ENCODE results near the gene SLC16A1.
"Not testable (repeated sequence)": the region's sequence is repeated elsewhere in the genome, so short reads cannot be mapped to it uniquely, and the experiment has no call there.

Gene SLC16A1, protein sequence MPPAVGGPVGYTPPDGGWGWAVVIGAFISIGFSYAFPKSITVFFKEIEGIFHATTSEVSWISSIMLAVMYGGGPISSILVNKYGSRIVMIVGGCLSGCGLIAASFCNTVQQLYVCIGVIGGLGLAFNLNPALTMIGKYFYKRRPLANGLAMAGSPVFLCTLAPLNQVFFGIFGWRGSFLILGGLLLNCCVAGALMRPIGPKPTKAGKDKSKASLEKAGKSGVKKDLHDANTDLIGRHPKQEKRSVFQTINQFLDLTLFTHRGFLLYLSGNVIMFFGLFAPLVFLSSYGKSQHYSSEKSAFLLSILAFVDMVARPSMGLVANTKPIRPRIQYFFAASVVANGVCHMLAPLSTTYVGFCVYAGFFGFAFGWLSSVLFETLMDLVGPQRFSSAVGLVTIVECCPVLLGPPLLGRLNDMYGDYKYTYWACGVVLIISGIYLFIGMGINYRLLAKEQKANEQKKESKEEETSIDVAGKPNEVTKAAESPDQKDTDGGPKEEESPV

DNA sequence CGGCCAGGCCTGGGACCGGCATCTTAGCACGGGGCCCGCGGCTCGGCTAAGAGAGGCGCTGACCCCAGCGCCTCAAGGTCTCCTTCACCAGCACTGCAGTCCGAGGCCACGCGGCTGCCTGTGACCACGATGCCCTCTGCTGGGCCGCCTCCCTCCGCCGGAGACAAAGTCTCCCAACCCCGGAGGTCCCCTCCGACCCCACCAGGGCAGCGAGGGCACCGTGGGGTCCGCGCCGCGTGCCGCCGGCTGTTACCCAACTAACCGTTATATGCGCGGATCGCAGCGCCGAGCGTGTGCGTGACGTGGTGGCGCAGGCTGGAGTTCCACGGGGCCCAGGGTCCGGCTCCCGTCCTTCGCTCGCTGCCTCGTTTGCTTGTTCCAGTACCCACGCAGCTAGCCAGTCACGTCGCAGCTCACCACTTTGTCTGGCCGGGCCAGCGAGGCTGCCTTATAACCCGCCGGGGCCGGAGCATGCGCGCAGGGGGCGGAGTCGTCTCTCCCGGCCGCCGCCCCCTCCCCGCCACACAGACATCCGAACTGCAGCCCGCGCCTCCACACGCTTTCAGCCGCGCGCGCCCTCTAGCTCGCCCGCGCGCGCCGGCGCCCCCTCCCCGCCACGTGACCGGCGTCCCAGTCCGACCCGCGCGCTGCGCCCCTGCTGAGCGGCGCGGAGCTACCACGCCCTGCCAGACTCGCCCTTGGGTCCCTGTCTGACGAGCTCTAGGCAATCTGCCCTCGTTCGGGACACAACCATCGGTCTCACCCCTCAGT is at the start of gene SLC16A1:
TSS of gene SLC16A1 (minus strand) at position 424 of the 771 bp plus-strand sequence. CDS start 26,888 bp downstream, outside the sequence.
- Mint-ChIP-seq H3K27ac (peak within 1 kb of the TSS; percentile 90), H3K9me3 (peaks cover 1% of the 10 kb centered on the region), H3K4me3 (peak within 1 kb of the TSS; percentile 100), H3K27me3 (no peaks in the 10 kb centered on the region), H3K36me3 (peaks cover 9% of the 10 kb centered on the region), H3K4me1 (peaks cover 26% of the 10 kb centered on the region)
- peak; percentile 85 to 87 for DNase-seq (ENCODE audit: low spot score in 2 of 2)
- peak; percentile 76 for ATAC-seq (ENCODE audit: low read depth)

DNA sequence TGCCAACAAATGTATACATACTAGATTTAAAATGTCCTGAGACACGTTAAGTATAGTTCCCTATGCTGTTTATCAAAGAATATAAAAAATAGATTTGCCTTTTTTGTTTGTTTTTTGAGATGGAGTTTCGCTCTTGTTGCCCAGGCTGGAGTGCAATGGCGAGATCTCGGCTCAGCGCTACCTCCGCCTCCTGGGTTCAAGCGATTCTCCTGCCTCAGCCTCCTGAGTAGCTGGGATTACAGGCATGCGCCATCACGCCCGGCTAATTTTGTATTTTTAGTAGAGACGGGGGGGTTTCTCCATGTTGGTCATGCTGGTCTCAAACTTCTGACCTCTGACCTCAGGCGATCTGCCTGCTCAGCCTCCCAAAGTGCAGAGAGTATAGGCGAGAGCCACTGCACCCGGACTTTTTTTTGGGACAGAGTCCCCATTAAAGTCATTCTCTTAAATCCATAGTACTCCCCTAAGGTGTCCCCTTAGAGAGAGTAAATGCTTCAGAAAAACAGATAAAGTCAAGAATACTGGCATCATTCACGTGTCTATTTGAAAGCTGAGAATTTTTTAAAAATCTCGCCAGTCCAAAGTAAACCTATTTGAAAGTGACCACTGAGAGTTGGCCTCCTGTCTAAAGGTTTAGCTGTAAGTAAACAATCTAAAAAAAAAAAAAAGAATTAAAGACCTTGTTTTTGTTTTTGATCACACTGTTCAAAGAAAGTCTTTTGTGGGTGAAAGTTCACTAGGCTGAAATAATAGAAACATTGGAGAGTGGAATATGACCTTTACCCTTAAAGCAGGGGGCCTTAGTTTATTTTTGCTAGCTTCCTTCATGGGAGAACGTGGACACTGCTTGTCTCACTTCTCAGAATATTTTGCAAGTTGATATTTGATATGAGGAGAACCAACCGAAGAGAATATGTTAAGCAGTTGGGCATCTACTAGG is 48.0 kb upstream of the SLC16A1 start:
- Mint-ChIP-seq H3K36me3 (peaks cover 21% of the 10 kb centered on the region), H3K27ac (no peak overlapping the region), H3K4me3 (no peak overlapping the region), H3K4me1 (no peaks in the 10 kb centered on the region), H3K27me3 (no peaks in the 10 kb centered on the region), H3K9me3 (no peaks in the 10 kb centered on the region)
- ATAC-seq (ENCODE audit: low read depth), result no peak
- DNase-seq (ENCODE audit: low spot score in 2 of 2), result no peak

DNA sequence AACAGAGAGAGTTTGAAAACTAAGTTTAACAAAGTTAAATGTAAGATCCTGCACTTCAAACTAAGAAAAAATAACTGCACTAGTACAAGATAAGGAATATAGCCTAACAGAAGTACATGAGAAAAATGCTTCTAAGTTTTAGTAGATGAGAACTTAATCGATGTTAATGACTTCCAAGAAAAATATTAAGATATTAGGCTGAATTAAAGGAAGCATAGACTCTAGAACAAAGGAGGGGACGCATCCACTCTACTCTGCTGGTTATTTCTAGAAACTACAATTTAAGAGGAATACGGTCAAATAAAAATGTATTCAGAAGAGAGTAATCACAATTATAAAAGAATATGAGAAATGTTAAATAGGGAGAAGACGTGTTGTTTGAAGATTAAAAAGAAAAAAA is 46.3 kb upstream of the SLC16A1 start:
- Mint-ChIP-seq H3K36me3 (peaks cover 22% of the 10 kb centered on the region), H3K27ac (no peak overlapping the region), H3K4me1 (no peaks in the 10 kb centered on the region), H3K27me3 (no peaks in the 10 kb centered on the region), H3K4me3 (no peak overlapping the region), H3K9me3 (no peaks in the 10 kb centered on the region)
- ATAC-seq (ENCODE audit: low read depth) (no peak), DNase-seq (ENCODE audit: low spot score in 2 of 2) (no peak)

DNA sequence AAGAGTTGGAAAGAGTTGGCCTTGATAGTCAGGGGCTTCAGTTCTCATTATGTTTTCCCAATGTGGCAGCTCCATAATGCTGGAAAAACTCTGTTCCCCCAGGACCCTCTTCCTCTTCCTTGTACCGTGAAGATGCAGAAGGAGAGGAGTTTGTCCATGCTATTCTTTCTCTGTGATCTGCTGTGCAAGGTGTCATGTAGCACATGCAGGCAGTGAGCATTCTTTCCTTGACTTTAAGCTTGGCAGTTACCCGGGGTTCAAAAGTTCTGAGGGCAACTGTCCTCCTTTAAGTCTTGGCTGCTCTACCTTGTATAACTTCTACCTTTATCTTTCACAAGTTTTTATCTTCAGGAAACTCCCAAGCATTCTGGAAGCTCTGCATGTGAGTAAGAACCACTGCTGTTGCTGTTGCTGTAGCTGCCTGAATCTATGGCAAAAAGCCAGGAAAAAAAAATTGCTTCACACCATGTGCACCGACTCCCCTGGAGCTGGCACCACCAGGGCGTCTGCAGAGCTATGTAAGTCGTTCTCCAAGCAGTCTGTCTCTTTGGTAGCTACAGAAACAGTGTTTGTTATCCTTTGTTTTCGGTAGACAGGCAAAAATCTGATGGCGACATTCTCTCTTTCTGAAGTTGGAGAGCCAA is 42.7 kb upstream of the SLC16A1 start:
- H3K9me3 Mint-ChIP-seq, result no peaks in the 10 kb centered on the region
- ATAC-seq (ENCODE audit: low read depth), result no peak
- H3K27ac Mint-ChIP-seq, result no peak overlapping the region
- H3K4me3 Mint-ChIP-seq, result no peak overlapping the region
- no peak for DNase-seq (ENCODE audit: low spot score in 2 of 2)
- peaks cover 26% of the 10 kb centered on the region for H3K36me3 Mint-ChIP-seq
- no peaks in the 10 kb centered on the region for H3K4me1 Mint-ChIP-seq
- H3K27me3 Mint-ChIP-seq, result no peaks in the 10 kb centered on the region

DNA sequence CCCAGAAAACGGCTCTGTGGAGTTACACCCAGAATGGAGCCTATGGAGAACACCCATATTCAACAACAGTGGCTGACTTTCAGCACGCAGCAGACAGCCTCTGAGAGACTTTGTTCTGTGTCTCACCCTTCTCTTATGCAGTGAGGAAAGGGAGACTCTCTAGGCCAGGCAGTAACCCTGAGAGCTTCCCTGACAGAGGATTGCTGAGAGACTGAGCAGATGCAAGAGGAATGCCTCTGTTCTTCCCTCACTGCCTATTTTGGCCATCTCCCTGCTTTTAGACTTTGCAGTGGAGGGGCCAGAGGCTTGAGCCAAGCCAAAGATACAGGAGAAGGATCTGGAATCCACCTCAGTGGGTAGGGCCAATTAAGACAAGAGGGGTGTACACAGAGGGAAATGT is 41.8 kb upstream of the SLC16A1 start:
- H3K4me1 Mint-ChIP-seq, result no peaks in the 10 kb centered on the region
- ATAC-seq (ENCODE audit: low read depth) (no peak), DNase-seq (ENCODE audit: low spot score in 2 of 2) (no peak)
- H3K27ac Mint-ChIP-seq, result no peak overlapping the region
- H3K36me3 Mint-ChIP-seq, result peaks cover 26% of the 10 kb centered on the region
- no peaks in the 10 kb centered on the region for H3K9me3 Mint-ChIP-seq
- H3K4me3 Mint-ChIP-seq, result no peak overlapping the region
- no peaks in the 10 kb centered on the region for H3K27me3 Mint-ChIP-seq

DNA sequence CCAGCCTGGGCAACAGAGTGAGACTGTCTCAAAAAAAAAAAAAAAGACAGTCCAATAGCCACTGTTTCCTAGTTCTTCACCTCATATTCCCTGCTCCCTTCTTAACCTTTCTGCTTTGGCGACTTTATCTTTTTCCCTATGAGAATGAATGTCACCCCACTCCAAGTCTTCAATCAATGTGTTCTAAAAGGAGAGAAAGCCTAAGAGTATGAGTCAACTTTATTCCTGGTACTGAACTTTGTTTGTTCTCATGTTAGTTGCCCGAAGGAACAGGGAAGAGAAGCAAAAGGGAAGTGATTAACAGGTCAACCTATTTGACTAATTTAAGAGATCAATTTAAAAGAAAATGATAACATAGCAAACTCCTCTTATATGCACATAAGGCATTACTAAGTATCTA is 39.9 kb upstream of the SLC16A1 start:
- Mint-ChIP-seq H3K36me3 (peaks cover 22% of the 10 kb centered on the region), H3K4me3 (no peak overlapping the region), H3K9me3 (no peaks in the 10 kb centered on the region), H3K4me1 (no peaks in the 10 kb centered on the region), H3K27ac (no peak overlapping the region), H3K27me3 (no peaks in the 10 kb centered on the region)
- ATAC-seq (ENCODE audit: low read depth) (no peak), DNase-seq (ENCODE audit: low spot score in 2 of 2) (no peak)

DNA sequence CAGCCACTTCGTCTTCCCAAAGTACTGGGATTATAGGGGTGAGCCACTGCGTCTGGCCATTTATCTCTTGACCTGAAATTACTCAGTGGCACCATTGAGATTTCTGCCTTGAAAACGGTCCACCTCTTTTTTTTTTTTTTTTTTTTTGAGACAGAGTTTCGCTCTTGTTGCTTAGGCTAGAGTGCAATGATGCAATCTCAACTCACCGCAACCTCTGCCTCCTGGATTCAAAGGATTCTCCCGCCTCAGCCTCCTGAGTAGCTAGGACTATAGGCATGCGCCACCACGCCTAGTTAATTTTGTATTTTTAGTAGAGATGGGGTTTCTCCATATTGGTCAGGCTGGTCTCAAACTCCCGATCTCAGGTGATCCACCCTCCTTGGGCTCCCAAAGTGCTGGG is 39.0 kb upstream of the SLC16A1 start:
- not testable (repeated sequence) for ATAC-seq (ENCODE audit: low read depth); H3K4me1 Mint-ChIP-seq; H3K4me3 Mint-ChIP-seq; H3K27me3 Mint-ChIP-seq; H3K27ac Mint-ChIP-seq; H3K9me3 Mint-ChIP-seq; DNase-seq (ENCODE audit: low spot score in 2 of 2)
- H3K36me3 Mint-ChIP-seq, result peaks cover 22% of the 10 kb centered on the region

DNA sequence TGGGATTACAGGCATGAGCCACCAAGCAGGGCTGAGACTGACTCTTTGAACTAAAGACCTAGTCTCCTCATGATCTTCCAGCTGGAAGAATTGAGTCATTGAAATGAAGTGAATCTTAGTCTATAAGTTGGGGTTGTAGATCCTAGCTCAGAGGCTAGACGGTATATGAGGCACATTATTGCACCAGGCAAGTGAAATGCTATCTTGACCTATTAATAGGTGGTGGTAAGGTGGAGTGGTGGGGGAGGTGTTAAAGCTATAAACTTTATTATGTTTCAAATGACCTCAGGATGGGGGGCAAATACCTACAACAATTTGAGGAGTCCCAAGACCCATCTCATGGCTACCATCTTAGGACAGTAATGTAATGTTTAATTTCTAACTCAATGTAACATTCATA is 36.8 kb upstream of the SLC16A1 start:
- no peaks in the 10 kb centered on the region for H3K27me3 Mint-ChIP-seq
- H3K27ac Mint-ChIP-seq, result no peak overlapping the region

DNA sequence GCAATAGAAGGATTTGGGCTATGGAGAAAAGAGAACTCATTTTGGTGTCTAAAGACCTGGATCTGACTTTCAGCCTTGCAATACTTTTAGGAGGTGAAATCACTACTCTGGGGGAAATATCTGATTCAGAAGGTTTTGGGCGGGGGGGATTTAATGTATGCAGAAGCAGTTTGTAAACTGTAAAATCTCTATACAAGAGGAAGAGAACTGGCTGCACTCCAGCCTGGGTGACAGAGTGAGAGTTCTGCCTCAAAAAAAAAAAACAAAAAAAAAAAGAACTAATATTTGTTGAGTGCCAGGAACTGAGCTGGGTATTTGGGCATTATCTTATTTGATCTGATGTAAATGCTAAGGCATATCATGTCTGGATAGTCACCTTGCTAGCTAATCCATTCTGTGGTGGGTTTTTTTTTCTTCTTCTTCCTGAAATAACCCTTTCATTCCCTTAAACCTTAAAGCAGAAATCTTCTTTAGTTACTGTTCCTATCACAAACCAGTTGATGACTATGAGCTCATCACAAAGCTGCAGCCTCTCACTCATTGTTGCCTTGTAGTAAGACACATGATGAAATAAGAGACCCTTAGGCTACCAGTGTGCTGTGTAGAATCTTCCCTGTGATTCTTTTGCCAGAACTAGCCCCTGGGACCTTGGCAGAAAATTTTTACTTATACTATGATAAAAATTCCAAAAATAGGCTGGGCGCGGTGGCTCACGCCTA is 35.6 kb upstream of the SLC16A1 start:
- Mint-ChIP-seq H3K4me1 (no peaks in the 10 kb centered on the region), H3K9me3 (no peaks in the 10 kb centered on the region)
- ATAC-seq (ENCODE audit: low read depth), result no peak

More for the DNA sequence above, 36.8 kb upstream of the SLC16A1 start:
- Mint-ChIP-seq H3K4me3 (no peak overlapping the region), H3K4me1 (no peaks in the 10 kb centered on the region), H3K9me3 (no peaks in the 10 kb centered on the region), H3K36me3 (peaks cover 15% of the 10 kb centered on the region)
- ATAC-seq (ENCODE audit: low read depth) (no peak), DNase-seq (ENCODE audit: low spot score in 2 of 2) (no peak)

DNA sequence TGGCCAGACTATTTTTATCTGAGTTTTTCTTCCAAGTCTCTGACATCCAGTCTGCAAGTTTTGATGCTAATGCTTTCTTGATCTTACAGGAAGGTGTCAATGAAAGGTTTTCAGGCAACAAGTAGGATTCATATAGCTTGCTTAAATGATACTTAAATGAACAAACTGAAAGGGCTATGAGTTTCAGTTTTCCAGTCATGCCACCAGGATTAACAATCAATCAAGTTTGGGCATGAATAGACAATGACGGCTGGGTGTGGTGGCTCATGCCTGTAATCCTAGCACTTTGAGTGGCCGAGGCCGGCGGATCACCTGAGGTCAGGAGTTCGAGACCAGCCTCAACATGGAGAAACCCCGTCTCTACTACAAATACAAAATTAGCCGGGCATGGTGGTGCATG is 34.3 kb upstream of the SLC16A1 start:
- ATAC-seq (ENCODE audit: low read depth) (no peak), DNase-seq (ENCODE audit: low spot score in 2 of 2) (no peak)
- Mint-ChIP-seq H3K27me3 (no peaks in the 10 kb centered on the region), H3K4me3 (no peak overlapping the region), H3K36me3 (peaks cover 3% of the 10 kb centered on the region), H3K9me3 (no peaks in the 10 kb centered on the region), H3K4me1 (no peaks in the 10 kb centered on the region), H3K27ac (no peak overlapping the region)

More for the DNA sequence above, 35.6 kb upstream of the SLC16A1 start:
- H3K36me3 Mint-ChIP-seq, result peaks cover 8% of the 10 kb centered on the region
- no peak overlapping the region for H3K4me3 Mint-ChIP-seq
- H3K27ac Mint-ChIP-seq, result no peak overlapping the region
- no peaks in the 10 kb centered on the region for H3K27me3 Mint-ChIP-seq
- no peak for DNase-seq (ENCODE audit: low spot score in 2 of 2)

DNA sequence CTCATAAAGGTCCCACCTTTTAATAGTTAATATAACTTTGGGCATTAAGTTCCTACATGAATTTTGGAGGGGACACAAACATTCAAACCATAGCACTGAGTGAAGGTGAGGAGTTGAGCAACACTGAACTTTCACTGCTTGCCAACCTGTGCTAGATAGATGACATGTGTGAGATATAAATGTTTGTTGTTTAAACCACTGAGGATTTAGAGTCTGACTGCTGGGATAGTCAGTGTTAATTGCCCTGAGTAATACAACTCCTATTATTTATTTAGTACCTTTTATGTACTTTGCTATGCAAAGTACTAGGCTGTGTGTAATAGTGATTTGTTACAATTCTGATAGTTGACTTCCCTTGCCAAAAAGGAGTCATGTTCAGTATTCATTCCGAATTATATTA is 32.4 kb upstream of the SLC16A1 start:
- ATAC-seq (ENCODE audit: low read depth), result no peak
- H3K27ac Mint-ChIP-seq, result no peak overlapping the region
- no peaks in the 10 kb centered on the region for H3K36me3 Mint-ChIP-seq
- no peaks in the 10 kb centered on the region for H3K27me3 Mint-ChIP-seq
- H3K4me3 Mint-ChIP-seq, result no peak overlapping the region
- no peaks in the 10 kb centered on the region for H3K9me3 Mint-ChIP-seq
- H3K4me1 Mint-ChIP-seq, result peaks cover 9% of the 10 kb centered on the region
- DNase-seq (ENCODE audit: low spot score in 2 of 2), result no peak

DNA sequence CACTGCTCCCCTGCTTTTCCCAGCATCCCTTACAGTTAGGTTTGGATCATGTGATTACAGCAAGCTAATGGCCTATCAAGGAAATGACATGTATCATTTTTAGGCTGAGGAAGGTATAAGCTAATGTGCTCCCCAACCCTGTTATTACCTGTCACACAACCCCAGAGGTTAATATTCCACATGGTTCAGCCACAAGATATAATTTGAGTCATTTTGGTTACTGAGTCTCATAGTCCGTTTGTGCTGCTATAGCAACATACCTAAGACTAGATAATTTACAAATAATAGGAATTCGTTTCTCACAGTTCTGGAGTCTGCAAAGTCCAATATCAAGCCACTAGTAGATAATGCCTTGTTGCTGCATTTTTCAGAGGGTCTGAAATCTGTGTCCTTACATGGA is 29.1 kb upstream of the SLC16A1 start:
- no peaks in the 10 kb centered on the region for H3K27me3 Mint-ChIP-seq
- no peak for ATAC-seq (ENCODE audit: low read depth)
- no peaks in the 10 kb centered on the region for H3K36me3 Mint-ChIP-seq
- H3K27ac Mint-ChIP-seq, result no peak overlapping the region
- no peak overlapping the region for H3K4me3 Mint-ChIP-seq
- no peak for DNase-seq (ENCODE audit: low spot score in 2 of 2)
- H3K4me1 Mint-ChIP-seq, result peaks cover 18% of the 10 kb centered on the region
- H3K9me3 Mint-ChIP-seq, result no peaks in the 10 kb centered on the region

Data from memory B cell (primary cell).